T-helper 22 cell (primary cell): ENCODE results near the gene LMOD1.
"Not testable (repeated sequence)": the region's sequence is repeated elsewhere in the genome, so short reads cannot be mapped to it uniquely, and the experiment has no call there.

ENCODE experiments used
- DNase-seq: peaks from one replicate; pipeline ENCODE4 v3.0.0-alpha.2; 2020; ENCODE audit warnings: low read depth

Gene LMOD1

GRCh38 chr1:201914456-201915235 lies 31.7 kb downstream of the LMOD1 start:
- no peak for DNase-seq

- no peak for DNase-seq
Observed at GRCh38 chr1:201912832-201913231, 33.5 kb downstream of the LMOD1 start.

- DNase-seq: no peak
Observed at GRCh38 chr1:201911826-201912571, 34.3 kb downstream of the LMOD1 start.

- no peak for DNase-seq
Observed at GRCh38 chr1:201907621-201908020, 38.7 kb downstream of the LMOD1 start.

GRCh38 chr1:201906336-201906735 lies 40.0 kb downstream of the LMOD1 start:
- DNase-seq: no peak

GRCh38 chr1:201905234-201905890 lies 41.0 kb downstream of the LMOD1 start:
- DNase-seq: no peak

GRCh38 chr1:201904579-201904978 lies 41.8 kb downstream of the LMOD1 start:
- no peak for DNase-seq

GRCh38 chr1:201903135-201903534 lies 43.2 kb downstream of the LMOD1 start:
- DNase-seq: no peak

GRCh38 chr1:201902198-201902597 lies 44.1 kb downstream of the LMOD1 start:
- DNase-seq: no peak

GRCh38 chr1:201901036-201901435 lies 45.3 kb downstream of the LMOD1 start:
- not testable (repeated sequence) for DNase-seq

GRCh38 chr1:201900476-201900875 lies 45.9 kb downstream of the LMOD1 start:
- DNase-seq: no peak

- no peak for DNase-seq
Observed at GRCh38 chr1:201899683-201900429, 46.5 kb downstream of the LMOD1 start.

GRCh38 chr1:201898992-201899391 lies 47.4 kb downstream of the LMOD1 start:
- no peak for DNase-seq

- DNase-seq: no peak
Observed at GRCh38 chr1:201898240-201898894, 48.0 kb downstream of the LMOD1 start.

- DNase-seq: no peak
Observed at GRCh38 chr1:201896951-201897391, 49.4 kb downstream of the LMOD1 start.

- peak; percentile 50 for DNase-seq
Observed at GRCh38 chr1:201895913-201896807, 50.2 kb downstream of the LMOD1 start.

- DNase-seq: no peak
Observed at GRCh38 chr1:201895120-201895665, 51.2 kb downstream of the LMOD1 start.

GRCh38 chr1:201894343-201895119 lies 51.8 kb downstream of the LMOD1 start:
- no peak for DNase-seq

- DNase-seq: no peak
Observed at GRCh38 chr1:201893431-201893830, 52.9 kb downstream of the LMOD1 start.
